ENCODE data around the gene DDX39A. TPM values are rescaled to one million over a fixed set of nuclear protein-coding genes. Genes with fewer than 3 reads are reported as not detected.

The DDX39A gene
- polyA plus RNA-seq, 4 donors = 45.0 to 66.6 (median 62.1) TPM

DNA sequence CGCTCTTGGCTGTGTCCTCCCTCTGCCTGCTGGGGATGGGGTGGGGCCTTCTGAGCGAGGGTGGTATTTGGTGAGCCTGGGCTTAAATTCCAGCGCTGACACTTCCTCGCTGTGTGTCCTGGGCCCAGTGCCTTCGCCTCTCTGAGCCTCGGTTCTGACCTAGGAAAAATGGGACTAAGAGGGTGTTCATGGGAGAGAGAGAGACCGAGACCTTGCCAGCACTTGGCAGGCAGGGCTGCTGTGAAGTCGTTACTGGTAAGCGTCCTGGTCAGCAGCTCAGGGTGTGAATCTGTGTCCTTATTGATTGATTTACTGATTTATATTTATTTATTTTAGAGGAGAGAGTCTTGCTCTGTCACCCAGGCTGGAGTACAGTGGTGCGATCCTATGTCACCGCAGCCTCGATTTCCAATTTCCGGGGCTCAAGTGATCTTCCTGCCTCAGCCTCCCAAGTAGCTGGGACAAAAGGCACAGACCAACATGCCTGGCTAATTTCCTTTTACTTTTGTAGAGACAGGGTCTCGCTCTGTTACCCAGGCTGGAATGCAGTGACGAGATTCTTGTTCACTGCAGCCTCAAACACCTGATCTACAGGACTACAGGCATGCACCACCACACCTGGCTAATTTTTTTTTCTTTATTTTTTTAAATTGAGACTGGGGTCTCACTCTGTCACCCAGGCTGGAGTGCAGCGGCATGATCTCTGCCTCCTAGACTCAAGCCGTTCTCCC, 16.3 kb upstream of the DDX39A start:
- DNase-seq (ENCODE audit: low read depth in 4 of 4, low spot score in 2 of 4) = no peak

DNA sequence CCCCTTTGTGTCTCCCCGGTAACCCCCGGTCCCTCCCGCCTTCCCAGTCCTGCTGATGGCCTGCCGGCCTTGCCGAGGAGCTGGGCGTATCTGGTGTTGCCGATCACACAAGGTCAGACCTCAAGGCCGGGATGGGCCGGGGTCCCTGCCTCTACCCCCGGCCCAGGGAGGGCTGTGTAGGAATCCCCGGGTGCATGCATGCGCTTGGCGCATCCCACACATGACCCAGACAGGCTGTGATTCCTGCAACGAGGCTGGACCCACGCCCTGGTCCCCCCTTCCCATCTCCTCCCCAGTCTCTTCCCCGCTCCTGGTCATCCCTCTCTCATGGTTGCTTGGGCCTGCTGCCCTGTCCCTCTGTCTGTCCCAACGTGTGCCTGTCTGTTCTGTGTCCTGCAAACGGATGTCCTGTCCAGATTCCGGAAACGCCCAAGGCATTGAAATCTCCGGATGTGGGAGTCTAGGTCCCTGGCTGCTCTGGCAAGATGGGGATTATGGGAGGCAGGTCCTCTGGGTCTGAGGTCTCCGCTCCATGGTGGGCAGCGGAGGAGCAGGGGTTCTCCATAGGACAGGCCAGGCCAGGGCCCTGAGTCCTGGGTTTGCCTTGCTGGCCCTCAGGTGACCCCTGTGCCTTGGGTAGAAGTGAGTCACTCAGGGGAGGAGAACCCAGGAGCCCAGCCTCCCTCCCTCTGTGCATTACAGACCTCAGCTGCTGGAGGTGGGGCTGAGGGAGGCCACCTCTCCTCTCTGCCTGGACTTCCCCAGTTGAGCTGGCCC, 15.6 kb upstream of the DDX39A start:
- no peak for DNase-seq (ENCODE audit: low read depth in 4 of 4, low spot score in 2 of 4)

DNA sequence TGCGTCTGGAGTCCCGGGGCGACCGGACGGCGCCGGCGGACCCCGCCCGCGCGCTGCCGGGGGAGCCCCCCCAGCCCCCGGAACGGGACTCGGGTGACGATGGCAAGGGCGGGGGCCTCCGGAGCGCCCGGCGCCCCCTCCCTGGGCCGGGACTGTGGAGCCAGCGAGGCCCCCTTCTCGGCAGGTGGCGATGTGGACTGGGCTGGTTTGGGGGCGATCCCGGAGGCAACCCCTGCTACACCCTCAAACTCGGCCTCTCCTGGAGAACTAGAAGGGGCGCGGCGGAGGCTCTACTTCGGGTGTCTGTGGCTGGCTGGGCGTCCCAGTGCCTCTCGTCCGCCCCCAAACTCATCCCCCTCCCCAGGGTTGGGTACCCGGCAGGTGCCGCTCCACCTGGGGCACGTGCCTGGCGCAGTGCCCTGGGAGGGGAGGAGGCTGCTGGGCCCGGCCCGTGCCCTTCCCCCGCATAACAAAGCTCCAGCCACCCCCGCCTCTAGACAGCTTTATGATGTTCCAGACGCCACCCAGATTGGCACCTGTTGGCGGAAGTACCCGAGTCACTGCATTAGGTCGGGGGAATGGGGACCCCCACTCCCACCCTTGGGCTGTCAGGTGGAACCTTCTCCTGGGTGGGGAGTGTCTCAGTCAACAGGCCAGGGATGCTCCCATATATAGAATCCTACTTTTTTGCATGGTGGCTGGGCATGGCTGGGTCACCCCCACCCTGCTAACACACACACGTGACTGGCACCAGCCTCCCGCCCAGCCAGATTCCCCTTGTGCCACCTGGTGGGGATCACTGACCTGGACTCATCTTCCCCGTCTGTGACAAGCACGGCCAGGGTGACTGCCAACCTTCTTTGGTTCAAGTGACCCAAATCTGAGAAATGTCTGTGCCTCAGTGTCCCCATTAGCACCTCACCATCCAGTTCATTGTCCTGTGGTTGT, 14.7 kb upstream of the DDX39A start:
- DNase-seq (ENCODE audit: low read depth in 4 of 4, low spot score in 2 of 4) = no peak

DNA sequence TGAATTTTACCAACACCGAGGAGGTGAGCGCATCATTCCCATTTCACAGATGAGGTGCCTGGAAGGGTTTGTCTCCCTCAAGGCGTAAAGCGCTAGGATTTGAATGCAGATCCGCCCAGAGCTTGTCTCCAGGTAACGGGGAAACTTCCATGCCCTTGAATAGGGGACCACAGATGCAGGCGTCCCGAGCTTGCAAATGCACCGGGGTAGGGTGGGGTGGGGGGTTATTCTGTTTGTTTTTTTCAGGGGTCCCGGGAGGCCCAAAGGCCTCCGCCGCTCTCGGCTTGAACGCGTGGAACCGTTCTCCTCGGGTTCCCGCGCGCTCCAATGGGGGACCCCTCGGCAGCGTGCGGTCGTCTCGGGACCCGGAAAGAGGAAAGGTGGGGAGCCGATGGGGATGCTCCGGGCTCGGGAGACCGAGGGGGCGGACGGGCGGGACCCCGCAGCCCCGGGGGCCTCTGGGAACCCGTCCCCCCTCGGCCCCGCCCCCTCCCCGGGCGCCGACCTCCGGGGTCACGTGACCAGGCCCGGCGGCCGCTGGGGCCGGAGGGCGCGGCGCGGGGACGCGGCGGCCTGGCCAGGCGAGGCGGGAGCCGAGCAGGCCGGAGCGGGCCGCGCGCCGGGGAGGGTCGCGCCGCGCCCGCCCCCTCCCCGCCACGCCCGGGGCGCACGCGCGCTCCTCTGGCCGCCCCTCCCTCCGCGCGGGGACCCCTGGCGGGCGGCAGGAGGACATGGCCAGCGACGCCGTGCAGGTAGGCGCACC, 13.8 kb upstream of the DDX39A start, which contains the start of gene PKN1:
Gene PKN1, plus strand, starts transcription at position 516 of the 763 bp plus-strand sequence. Its CDS starts 216 bp downstream, at position 732.
- DNase-seq (ENCODE audit: low read depth in 4 of 4, low spot score in 2 of 4) = no peak

DNA sequence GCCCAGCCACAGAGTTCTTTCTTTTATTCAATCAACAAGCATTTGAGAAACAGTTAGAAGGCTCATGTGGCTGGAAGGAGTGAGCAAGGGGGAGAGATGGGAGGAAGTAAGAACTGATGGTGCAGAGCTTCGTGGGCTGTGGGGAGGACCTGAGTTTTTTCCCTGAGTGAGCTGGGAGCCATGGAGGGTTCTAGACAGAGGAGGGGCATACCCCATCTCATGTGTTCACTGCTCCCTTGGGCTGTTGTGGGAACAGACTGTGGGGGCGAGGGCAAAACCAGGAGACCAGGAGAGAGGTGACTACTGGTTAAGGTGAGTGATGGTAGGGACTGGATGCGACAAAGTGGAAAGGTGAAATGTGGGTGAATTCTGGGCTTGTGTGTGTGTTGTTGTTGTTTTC, 11.6 kb upstream of the DDX39A start:
- DNase-seq (ENCODE audit: low read depth in 4 of 4, low spot score in 2 of 4) = no peak

DNA sequence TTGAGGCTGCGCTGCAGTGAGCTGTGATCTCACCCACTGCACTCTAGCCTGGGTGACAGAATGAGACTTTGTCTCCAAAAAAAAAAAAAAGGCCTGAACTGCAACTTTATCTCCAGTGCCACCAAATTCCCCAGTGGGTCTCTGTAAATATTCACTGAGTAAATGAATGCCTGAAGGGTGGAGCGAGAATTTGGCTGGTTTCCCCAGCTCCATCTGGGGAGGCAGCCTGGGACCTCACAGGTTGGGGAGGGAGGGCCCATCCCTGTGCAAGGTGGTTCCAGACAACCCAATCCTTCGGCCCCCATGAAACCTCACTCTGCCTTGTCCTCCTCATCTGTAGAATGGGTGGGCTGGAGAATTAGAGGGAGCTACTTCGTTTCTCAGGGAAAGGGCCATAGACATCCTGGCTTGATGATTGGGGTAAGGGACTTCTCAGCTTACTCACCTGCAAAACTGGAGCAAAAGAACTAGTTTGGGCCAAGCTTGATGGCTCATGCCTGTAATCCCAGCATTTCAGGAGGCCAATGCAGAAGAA, 9.8 kb upstream of the DDX39A start:
- DNase-seq (ENCODE audit: low read depth in 4 of 4, low spot score in 2 of 4) = no peak

DNA sequence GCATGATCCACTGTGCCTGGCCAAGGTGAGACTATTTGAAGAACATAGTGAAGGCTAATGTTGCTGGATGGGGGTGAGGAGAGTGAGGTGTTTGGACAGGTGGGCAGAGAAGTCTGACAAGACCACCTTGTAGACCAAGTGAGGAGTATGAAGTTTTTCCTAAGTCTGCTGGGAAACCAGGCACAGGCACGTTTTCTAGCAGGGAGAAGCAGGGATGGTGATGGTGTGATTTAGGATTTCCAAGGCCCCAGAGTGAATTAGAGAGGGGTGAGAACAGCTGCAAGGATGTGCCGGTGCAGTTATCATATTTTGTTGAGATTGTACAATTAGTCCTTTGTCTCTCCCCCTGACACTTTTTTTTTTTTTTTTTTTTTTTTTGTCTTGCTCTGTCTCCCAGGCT, 8.3 kb upstream of the DDX39A start:
- no peak for DNase-seq (ENCODE audit: low read depth in 4 of 4, low spot score in 2 of 4)

DNA sequence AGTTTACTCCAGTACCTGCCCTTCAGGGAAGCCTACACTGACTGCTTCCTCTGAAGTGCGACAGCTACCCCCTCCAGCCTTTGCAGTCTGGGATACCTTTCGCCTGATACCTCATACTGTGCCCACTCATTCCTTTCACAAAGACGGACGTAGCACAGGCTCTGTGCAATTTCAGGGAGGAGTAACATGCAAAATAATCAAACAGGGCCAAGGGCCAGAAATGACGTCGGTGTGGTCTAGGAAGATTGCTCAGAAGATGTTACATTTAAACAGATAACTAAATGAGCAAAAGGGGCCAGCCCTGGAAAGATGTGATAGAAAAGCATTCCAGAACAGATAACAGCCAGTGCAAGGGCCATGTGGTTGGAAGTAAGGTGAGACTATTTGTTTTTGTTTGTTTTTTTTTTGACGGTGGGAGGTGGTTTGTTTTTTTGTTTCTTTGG, 6.6 kb upstream of the DDX39A start:
- no peak for DNase-seq (ENCODE audit: low read depth in 4 of 4, low spot score in 2 of 4)

DNA sequence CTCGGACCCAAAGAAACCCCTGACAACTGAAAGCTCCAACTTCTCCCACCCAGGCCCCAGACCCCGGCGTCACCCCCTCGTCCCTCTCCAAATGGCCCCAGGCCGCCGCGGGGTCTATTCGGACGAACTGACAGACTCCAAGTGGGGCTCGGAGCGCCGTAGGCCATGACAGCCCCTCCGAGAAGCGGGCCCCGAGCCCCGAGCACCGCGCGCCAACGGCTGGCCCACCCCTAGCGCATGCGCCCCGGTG, 360 bp downstream of the DDX39A start:
- no peak for DNase-seq (ENCODE audit: low read depth in 4 of 4, low spot score in 2 of 4)

DNA sequence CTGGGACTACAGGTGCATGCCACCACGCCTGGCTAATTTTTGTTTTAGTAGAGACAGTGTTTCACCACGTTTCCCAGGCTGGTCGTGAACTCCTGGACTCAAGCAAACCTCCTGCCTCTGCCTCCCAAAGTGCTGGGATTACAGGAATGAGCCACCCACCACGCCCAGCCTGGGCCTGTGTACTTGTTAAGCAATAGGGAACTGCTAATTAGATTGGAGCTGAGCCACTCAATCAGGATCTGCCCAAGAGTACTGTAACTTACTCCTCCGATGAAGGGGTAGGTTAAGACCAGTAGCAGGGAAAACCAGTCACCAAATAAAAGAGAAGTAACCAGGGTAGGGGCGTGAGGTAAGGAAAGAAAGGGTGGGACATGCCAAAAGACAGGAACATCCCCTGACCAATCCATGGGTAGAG, 2.3 kb downstream of the DDX39A start:
- DNase-seq (ENCODE audit: low read depth in 4 of 4, low spot score in 2 of 4) = no peak

DNA sequence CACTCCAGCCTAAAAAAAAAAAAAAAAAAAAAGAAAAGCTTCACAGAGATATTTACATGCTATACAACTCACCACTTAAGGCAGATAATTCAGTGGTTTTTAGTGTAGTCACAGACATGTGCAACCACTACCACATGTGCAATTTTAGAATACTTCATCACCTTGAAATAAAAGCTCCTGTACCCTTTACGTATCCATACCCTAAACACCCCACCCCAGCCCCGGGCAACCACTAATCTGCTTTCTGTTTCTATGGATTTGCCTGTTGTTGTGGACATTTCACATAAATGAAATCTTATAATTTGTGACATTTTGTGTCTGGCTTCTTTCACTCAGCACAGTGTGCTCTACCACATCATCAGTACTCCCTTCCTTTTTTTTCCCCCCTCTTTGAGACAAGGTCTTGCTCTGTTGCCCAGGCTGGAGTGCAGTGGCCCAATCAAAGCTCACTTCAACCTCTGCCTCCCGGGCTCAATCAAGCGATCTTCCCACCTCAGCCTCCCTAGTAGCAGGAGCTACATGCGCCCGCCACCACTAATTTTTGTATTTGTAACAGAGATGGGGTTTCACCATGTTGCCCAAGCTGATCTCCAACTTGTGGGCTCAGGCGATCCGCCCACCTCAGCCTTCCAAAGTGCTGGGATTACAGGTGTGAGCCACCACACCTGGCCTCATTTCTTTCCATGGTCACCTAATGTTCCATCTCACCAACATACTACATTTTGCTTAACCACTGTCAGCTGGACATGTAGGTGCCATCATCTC, 4.0 kb downstream of the DDX39A start:
- no peak for DNase-seq (ENCODE audit: low read depth in 4 of 4, low spot score in 2 of 4)

DNA sequence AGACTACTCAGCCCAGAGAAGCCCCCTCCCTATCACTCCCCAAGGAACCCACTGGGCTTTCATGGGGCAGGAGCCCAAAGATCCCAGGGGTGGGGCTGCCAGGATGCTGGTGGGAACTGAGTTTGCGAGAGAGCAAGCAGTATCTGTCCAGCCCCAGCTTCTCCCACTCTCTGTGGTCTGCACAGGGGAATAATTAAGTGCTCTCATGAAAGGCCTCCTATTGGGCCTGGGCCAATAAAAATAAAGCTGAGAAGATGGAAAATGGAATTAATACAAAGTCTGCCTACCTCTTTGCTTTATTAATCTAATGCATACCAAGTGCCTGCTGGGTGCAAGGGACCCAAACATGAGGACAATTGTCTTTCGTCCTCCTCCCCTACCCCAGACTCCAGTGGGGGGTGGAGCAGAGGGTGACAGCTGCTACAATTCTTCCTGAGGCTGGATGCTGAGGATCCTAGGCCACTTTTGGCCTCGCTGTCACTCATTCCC, 5.4 kb downstream of the DDX39A start:
- no peak for DNase-seq (ENCODE audit: low read depth in 4 of 4, low spot score in 2 of 4)

DNA sequence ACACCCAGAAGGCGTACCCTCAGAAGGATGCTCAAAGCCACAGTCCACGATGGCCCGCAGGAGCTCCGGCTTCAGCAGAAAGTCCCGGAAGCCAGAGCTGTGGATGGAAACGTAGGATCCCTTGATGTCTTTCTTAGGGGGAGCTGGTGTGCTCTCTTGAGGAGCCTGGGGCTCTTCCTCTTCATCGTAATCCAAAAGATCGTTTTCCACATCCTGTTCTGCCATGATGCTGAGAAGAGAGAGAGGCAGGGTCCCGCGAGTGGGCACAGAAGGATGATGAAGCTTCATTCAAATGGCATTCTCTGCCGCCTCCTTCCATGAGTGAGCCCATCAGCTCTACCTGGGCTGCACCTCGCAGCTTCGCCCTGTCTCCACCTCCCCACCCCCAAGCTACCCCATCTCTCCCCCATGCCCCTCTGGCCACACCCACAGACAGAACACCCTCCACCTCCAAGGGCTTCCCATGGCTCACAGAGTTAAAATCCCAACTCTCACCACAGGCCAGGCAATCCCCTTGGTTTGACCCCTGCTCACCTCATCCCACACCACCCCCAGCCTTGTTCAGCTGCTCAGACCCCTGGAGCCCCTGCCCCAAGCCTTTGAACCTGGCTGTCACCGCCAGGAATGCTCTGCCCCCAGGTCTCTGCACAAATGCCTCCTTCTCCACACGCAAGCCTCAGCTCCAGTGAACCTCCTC, 6.0 kb downstream of the DDX39A start:
- DNase-seq (ENCODE audit: low read depth in 4 of 4, low spot score in 2 of 4) = no peak

DNA sequence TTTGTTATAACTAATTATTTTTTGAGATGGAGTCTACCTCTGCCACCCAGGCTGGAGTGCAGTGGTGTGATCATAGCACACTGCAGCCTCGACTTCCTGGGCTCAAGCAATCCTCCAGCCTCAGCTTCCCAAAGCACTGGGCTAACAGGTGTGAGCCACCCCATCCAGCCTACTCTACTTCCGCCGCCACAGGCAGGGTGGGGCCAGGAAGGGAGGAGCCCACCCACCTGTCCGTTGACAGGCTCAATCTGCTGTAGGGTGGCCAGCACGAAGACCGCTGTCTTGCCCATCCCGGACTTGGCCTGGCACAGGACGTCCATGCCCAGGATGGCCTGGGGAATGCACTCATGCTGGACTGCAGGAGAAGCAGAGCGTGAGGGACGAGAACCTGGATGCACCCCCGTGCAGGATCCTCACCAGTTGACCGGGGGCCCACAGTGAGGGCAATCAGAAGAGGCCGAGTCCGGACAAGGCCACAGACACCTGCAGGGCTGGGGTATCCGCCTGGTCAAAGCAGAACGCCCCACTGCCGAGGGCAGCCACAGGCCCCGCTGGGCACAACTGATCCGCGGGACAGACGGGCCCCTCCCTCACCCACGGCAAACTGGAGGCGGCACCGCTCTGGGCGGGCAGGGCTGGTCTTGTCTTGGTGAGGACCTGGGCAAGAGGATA, 6.7 kb downstream of the DDX39A start:
- no peak for DNase-seq (ENCODE audit: low read depth in 4 of 4, low spot score in 2 of 4)

DNA sequence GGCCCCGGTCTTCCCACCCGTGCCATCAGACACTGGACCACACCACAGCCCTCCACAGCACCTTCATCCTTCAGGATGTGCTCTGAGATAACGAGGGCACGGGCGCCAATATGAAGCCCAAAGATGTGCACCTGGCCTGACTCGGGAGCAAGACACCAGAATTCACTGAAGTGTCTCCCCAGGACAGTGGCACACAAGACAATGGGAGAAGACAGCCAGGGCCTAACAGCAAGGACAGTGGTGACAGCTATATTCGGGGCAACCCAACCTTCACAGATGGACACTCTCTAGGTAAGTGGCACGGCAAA, 7.2 kb downstream of the DDX39A start:
- no peak for DNase-seq (ENCODE audit: low read depth in 4 of 4, low spot score in 2 of 4)

DNA sequence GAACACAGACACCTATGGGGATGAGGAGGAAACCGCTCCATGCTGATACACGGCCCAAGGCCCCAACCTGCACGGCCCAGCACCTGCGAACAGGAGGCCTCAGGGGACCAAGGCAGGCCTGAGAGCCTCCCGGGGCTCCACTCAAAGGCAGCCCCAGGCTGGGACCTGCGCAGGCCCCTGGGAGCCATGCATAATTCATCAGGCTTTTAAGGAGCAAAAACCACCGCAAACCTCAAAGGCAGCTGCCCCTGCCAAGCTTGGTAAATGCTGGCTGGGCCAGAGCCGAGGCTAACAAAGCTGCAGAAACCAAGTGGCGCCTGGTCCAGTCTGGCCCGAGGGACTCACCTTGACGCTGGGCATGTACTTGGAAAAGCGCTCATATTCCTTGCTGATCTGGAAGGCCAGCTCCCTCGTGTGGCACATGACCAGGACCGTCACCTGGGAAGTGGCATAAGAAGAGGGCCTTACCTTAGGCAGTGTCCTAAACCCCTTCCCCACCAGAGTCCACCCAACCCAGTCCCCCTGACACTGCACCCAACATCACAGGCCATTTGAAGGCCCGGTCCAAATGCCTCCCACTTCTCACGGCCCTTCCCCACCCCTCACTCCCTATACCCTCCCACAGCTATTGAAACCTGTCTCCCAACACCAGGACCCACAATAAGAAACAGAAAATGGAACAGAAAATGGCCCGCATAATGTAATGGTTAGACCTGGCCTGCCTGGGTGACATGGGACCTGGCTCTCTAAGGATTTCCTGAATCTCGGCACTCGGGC, 7.8 kb downstream of the DDX39A start:
- DNase-seq (ENCODE audit: low read depth in 4 of 4, low spot score in 2 of 4) = no peak
